Erythroblast (primary cell): ENCODE data around the gene RNF115.

Source experiments
- GATA1 ChIP-seq: IDR thresholded peaks from 2 replicates; pipeline ENCODE4 v1.6.1; 2011; ENCODE audit warnings: low read depth, mild to moderate bottlenecking, control low read depth, low read length, moderate library complexity
- POLR2A ChIP-seq: IDR thresholded peaks from 2 replicates; pipeline ENCODE4 v1.6.1; 2011; ENCODE audit warnings: mild to moderate bottlenecking, low read length

GRCh38 chr1:145720878-145721671, 102.8 kb downstream of the RNF115 start:
- TF ChIP-seq POLR2A: no peak
- no peak for TF ChIP-seq GATA1
